Stimulated activated CD4-positive, alpha-beta T cell treated with anti-CD3 and anti-CD28 coated beads, Interleukin-1b, Interleukin-23, amount 100 ng/mL, for 1 hour (primary cell): ENCODE measurements around the gene ZDHHC24.

Source experiments
- DNase-seq, 2 donors: peaks; one replicate each; pipeline ENCODE4 v3.0.0-alpha.2; 2020; ENCODE audit warnings: low read depth in 2 of 2

Gene ZDHHC24

GRCh38 chr11:66472054-66472453, 73.8 kb downstream of the ZDHHC24 start:
- no peak for DNase-seq

- no peak for DNase-seq
Measured at GRCh38 chr11:66471142-66471541, 74.7 kb downstream of the ZDHHC24 start.
